Measurements from ENCODE around the gene HAPLN1.

GRCh38 chr5:83687124-83687619 lies 33.5 kb downstream of the HAPLN1 start:
- TF ChIP-seq CTCF (IDR thresholded peaks at IDR 0.05; ENCODE audit: low read length) (no peak), EZH2 (optimal IDR thresholded peaks at IDR 0.05; ENCODE audit: low read depth, low read length) (no peak), EZH2phosphoT487 (IDR thresholded peaks at IDR 0.05; ENCODE audit: low read length) (no peak)
